Renal pelvis (tissue), 4 donors: ENCODE measurements around the gene CYP3A4. TPM values are rescaled to one million over a fixed set of nuclear protein-coding genes. Genes with fewer than 3 reads are reported as not detected.
"Not testable (repeated sequence)": the region's sequence is repeated elsewhere in the genome, so short reads cannot be mapped to it uniquely, and the experiment has no call there.

Experiments used
- DNase-seq: peaks from one replicate; pipeline ENCODE4 v3.0.0-alpha.2; 2013
- polyA plus RNA-seq, 3 donors: library from polyadenylated mRNA; unstranded; fragments of 120-200 nt; gene quantifications; one replicate each; pipeline ENCODE4 v1.2.1, GENCODE V29; 2013; ENCODE audit not compliant: insufficient read length in 3 of 3

The CYP3A4 gene
- polyA plus RNA-seq, 3 donors = 0.20 to 0.49 (median 0.36) TPM

GRCh38 chr7:99752356-99752755 lies 31.6 kb downstream of the CYP3A4 start:
- no peak for DNase-seq

- DNase-seq = not testable (repeated sequence)
These were observed 32.5 kb downstream of the CYP3A4 start for GRCh38 chr7:99751322-99752052.

DNA sequence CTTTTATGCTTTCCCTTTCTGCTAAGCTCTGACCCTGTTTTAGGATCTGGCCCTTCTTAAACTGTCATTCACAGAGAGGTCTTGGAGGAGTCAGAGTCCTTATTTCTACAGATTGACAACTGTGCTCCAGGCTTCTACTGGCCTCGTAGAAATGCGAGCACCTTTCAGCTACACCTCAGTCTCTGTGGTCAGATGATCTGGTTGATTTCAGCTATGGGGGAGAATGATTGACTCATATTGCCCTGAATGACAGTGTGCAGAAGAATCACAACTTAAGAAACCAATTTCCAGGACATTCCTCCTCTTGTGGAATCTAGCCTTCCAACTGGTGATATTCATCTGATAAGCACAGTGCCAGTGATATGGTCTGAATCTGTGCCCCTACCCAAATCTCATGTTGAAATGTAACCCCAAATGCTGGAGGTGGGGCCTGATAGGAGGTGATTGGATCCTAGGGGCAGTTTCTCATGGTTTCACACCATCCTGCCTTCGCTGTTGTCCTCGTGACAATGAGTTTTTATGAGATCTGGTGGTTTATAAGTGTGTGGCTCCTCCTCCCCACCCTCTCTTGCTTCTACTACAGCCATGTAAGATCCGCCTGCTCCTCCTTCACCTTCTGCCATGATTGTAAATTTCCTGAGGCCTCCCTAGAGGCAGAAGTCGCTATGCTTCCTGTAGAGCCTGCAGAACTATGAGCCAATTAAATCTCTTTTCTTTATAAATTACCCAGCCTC lies 35.0 kb downstream of the CYP3A4 start:
- no peak for DNase-seq

GRCh38 chr7:99746915-99747314 lies 37.1 kb downstream of the CYP3A4 start:
- DNase-seq = not testable (repeated sequence)

DNA sequence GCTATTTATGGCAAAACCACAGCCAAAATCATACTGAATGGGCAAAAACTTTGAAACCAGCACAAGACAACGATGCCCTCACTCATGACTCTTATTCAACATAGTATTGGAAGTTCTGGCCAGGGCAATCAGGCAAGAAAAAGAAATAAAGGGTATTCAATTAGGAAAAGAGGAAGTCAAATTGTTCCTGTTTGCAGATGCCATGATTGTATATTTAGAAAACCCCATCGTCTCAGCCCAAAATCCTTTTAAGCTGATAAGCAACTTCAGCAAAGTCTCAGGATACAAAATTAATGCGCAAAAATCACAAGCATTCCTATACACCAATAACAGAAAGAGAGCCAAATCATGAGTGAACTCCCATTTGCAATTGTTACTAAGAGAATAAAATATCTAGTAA lies 38.6 kb downstream of the CYP3A4 start:
- not testable (repeated sequence) for DNase-seq

GRCh38 chr7:99742737-99743394 lies 41.1 kb downstream of the CYP3A4 start:
- no peak for DNase-seq

DNA sequence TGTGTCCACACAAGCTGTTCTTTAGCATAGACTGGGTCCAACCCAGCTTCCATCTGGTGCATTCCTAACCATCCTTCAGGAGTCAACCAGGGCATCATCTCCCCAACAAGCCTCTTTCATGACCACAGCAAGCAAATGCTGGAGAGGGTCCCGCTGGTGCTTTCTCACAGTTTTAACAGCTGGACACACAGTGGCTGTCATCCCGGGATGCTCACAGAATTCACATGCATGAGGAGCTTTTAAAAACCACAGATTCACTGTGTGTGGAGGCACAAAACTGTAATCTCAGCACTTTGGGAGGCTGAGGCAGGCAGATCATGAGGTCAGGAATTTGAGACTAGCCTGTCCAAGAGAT lies 42.6 kb downstream of the CYP3A4 start:
- no peak for DNase-seq

- DNase-seq = no peak
These were observed 43.2 kb downstream of the CYP3A4 start for GRCh38 chr7:99740573-99741440.

- no peak for DNase-seq
These were observed 44.0 kb downstream of the CYP3A4 start for GRCh38 chr7:99739699-99740572.

DNA sequence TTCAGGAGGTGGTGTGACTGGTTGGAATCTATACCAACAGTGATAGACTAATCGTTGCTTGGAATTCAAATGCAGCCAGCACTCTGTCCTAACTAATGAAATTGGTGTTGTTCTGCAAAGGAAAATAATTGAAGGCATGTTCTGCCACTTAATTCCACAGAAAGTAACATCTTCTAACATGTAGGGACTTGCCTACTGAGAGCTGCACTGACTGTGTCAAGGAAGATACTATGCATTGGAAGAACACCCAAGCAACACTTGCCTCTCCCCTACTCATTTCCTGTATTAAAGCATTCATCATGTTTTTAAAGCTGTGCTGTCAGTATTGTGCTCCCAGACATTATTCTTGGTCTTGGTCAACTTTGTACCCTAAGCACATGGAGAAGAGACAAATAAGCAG lies 46.3 kb downstream of the CYP3A4 start:
- no peak for DNase-seq

- not testable (repeated sequence) for DNase-seq
These were observed 47.3 kb downstream of the CYP3A4 start for GRCh38 chr7:99736667-99737066.

GRCh38 chr7:99734987-99735386 lies 49.0 kb downstream of the CYP3A4 start, which contains the start of gene CYP3A7:
Gene CYP3A7, minus strand, starts transcription at chr7:99735196. Its CDS starts 103 bp downstream, at chr7:99735093.
- DNase-seq = no peak

- DNase-seq = no peak
These were observed 50.5 kb downstream of the CYP3A4 start for GRCh38 chr7:99733448-99733847.

DNA sequence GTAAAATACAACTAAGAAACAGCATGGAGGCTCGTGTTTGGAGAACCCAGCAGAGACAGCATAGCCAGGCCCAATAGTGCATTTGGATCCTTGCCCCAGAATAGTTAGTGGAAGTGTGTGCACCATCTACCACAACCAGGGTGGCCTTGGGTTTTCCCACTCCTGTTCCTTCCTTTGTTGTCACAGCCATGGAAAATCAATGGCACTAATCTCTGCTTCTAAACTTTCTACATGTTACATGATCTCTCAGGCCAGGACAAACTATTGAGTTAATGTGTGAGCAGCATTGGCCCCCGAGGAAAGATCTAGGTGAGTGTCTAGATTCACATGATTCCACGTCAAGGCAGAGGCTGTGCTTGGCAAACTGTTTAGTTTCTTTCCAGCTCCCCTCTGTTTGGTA lies 51.0 kb downstream of the CYP3A4 start:
- no peak for DNase-seq

DNA sequence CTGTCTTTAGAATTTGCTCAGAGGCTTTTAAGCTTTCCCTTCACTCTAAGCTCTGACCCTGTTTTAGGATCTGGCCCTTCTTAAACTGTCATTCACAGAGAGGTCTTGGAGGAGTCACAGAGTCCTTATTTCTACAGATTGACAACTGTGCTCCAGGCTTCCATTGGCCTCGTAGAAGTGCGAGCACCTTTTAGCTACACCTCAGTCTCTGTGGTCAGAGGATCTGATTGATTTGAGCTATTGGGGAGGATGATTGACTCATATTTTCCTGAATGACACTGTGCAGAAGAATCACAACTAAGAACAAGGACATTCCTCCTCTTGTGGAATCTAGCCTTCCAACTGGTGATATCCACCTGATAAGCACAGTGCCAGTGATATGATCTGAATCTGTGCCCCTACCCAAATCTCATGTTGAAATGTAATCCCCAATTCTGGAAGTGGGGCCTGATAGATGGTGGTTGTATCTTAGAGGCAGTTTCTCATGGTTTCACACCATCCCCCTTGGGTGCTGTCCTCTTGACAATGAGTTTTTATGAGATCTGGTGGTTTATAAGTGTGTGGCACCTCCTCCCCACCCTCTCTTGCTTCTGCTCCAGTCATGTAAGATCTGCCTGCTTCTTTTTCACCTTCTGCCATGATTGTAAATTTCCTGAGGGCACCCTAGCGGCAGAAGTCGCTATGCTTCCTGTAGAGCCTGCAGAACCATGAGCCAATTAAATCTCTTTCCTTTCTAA lies 52.2 kb downstream of the CYP3A4 start:
- no peak for DNase-seq

DNA sequence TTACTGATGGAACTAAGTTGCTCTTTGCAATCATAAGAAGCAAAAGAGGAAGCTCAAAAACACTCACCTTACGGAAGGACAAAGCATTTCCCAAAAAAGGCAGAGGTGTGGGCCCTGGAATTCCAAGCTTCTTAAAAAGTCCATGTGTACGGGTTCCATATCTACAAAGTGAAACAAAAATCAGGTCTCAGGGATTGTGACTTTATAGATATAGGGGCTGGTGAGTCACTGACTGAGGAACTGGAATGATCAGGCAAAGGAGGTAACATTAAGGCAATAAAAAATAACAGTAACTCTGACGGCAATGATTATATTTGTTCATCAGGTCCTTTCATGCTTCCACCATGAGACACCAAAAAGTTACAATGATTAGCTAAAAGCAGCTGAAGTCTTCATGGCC lies 53.0 kb downstream of the CYP3A4 start:
- DNase-seq = no peak

GRCh38 chr7:99730238-99730810 lies 53.7 kb downstream of the CYP3A4 start:
- no peak for DNase-seq

GRCh38 chr7:99729486-99730237 lies 54.3 kb downstream of the CYP3A4 start:
- no peak for DNase-seq

DNA sequence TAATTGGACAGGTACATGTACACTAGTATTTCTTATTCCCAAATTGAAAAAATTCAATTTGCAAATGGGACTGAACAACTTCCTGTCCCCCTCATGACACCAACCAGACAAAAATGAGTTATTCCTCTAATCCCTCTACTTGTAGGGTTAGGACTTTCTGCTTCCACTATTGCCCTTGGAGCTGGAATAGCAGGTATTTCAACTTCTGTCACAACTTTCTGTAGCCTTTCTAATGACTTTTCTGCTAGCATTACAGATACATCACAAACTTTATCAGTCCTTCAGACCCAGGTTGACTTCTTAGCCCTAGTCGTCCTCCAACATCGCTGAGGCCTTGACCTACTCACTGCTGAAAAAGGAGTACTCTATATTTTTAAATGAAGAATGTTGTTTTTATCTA lies 55.4 kb downstream of the CYP3A4 start:
- no peak for DNase-seq
